Measurements from ENCODE around the gene GINS1.

GRCh38 chr20:25382704-25383370, 24.6 kb upstream of the GINS1 start:
- TF ChIP-seq CTCF (IDR thresholded peaks at IDR 0.05) (no peak), POLR2A (IDR thresholded peaks at IDR 0.05) (no peak)
